Upper lobe of right lung (tissue), 1 donor: ENCODE results near the gene CABP1. TPM values are rescaled to one million over a fixed set of nuclear protein-coding genes. Genes with fewer than 3 reads are reported as not detected.
A peak's percentile ranks its signal among the peaks of the same experiment; 100 is the strongest.

Experiments used
- ATAC-seq: fragments of 200-7000 bp; cut with Tn5 transposase; one replicate; pipeline ENCODE4 v1.9.1; 2020; ENCODE audit warnings: mild to moderate bottlenecking, moderate library complexity
- DNase-seq: peaks from one replicate; pipeline ENCODE4 v3.0.0-alpha.2; 2020
- H3K27ac ChIP-seq: fragments of 200-600 bp; one replicate; pipeline ENCODE4 v1.8.0; 2022
- H3K27me3 ChIP-seq: fragments of 200-600 bp; one replicate; pipeline ENCODE4 v1.8.0; 2022; ENCODE audit warnings: mild to moderate bottlenecking
- H3K36me3 ChIP-seq: fragments of 200-600 bp; one replicate; pipeline ENCODE4 v1.8.0; 2022
- H3K4me1 ChIP-seq: fragments of 200-600 bp; one replicate; pipeline ENCODE4 v1.8.0; 2022
- H3K4me3 ChIP-seq: fragments of 200-600 bp; one replicate; pipeline ENCODE4 v1.8.0; 2022; ENCODE audit warnings: mild to moderate bottlenecking
- H3K9me3 ChIP-seq: fragments of 200-600 bp; one replicate; pipeline ENCODE4 v1.8.0; 2022
- intact Hi-C: fragments of 100-400 bp; cut with DNase I; formaldehyde crosslinking; loops from one replicate; pipeline ENCODE4 v1.11.0; 2022
- total RNA-seq: library from RNA; stranded (reverse); fragmentation: NEBNext Ultra II Directional; extraction: Animal tissue kit (Norgen Biotek cat#: 25700); gene quantifications from one replicate; pipeline ENCODE4 v1.2.1, GENCODE V29; 2021
- TF ChIP-seq, protein P1 (sequence below): fragments of 200-600 bp; IDR thresholded peaks from one replicate; pipeline ENCODE4 v1.8.0; 2022; ENCODE audit warnings: antibody characterized with exemption
- donor health status: DM: no; HTN: yes; CAD: no; lungs with severe emphysema.

The CABP1 gene
- total RNA-seq, 1 donor from 2014 or later = 0.23 TPM

- TF ChIP-seq, protein P1, sequence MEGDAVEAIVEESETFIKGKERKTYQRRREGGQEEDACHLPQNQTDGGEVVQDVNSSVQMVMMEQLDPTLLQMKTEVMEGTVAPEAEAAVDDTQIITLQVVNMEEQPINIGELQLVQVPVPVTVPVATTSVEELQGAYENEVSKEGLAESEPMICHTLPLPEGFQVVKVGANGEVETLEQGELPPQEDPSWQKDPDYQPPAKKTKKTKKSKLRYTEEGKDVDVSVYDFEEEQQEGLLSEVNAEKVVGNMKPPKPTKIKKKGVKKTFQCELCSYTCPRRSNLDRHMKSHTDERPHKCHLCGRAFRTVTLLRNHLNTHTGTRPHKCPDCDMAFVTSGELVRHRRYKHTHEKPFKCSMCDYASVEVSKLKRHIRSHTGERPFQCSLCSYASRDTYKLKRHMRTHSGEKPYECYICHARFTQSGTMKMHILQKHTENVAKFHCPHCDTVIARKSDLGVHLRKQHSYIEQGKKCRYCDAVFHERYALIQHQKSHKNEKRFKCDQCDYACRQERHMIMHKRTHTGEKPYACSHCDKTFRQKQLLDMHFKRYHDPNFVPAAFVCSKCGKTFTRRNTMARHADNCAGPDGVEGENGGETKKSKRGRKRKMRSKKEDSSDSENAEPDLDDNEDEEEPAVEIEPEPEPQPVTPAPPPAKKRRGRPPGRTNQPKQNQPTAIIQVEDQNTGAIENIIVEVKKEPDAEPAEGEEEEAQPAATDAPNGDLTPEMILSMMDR = no peak
- intact Hi-C loops = loop anchor here (5.0 kb wide), 1 partner anchor 65 kb away; no protein-coding TSS in a partner anchor
- ATAC-seq (no peak), DNase-seq (no peak)
- H3K36me3 ChIP-seq = peaks cover 38% of the 10 kb centered on the region
- H3K9me3 ChIP-seq = no peaks in the 10 kb centered on the region
- H3K4me1 ChIP-seq = peaks cover 16% of the 10 kb centered on the region
- no peak overlapping the region for H3K4me3 ChIP-seq
- H3K27ac ChIP-seq = no peak overlapping the region
- H3K27me3 ChIP-seq = no peaks in the 10 kb centered on the region
These were observed 72.2 kb downstream of the CABP1 start for GRCh38 chr12:120712610-120713009.

DNA sequence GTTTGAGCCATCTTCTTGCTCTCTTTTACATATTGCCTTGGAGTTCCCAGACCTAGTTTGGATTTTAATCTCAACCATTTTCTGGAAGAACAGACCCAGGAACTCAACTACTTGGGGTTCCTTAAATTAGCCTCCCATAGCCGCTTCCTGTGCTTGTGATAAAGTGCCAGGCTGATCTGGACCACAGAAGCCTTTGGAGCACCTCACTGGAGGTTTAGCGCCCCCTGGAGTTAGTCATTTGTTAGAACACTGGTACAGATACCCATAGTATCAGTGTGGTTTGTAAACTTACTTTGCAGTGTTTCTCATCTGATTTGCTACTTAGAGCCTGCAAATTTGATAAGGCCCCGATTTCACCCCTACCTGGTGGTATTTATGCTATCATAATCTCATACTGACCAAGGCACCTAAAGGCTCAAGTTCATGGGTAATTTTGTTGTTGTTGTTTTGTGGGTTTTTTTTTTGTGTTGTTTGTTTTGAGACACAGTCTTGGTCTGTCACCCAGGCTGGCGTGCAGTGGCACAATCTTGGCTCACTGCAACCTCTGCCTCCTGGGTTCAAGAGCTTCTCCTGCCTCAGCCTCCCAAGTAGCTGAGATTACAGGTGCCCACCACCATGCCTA, 73.5 kb downstream of the CABP1 start:
- ATAC-seq (peak; percentile 84), DNase-seq (no peak)
- no peaks in the 10 kb centered on the region for H3K9me3 ChIP-seq
- H3K27ac ChIP-seq = no peak overlapping the region
- H3K4me3 ChIP-seq = no peak overlapping the region
- peaks cover 51% of the 10 kb centered on the region for H3K36me3 ChIP-seq
- H3K27me3 ChIP-seq = no peaks in the 10 kb centered on the region
- intact Hi-C loops = loop anchor here (5.0 kb wide), 1 partner anchor 67 kb away; no protein-coding TSS in a partner anchor
- peaks cover 16% of the 10 kb centered on the region for H3K4me1 ChIP-seq
- TF ChIP-seq, protein P1 = peak; percentile 86

Other genes starting within 250 kb of the CABP1 start
- gene COX6A1, start 202.5 kb upstream of the CABP1 start, total RNA-seq = 258 TPM
- 21.1 TPM for gene TRIAP1, start 194.2 kb upstream of the CABP1 start, total RNA-seq
- 29.3 TPM for gene GATC, start 194.2 kb upstream of the CABP1 start, total RNA-seq
- gene SRSF9, start 170.9 kb upstream of the CABP1 start, total RNA-seq = 116 TPM
- 242 TPM for gene DYNLL1, start 144.5 kb upstream of the CABP1 start, total RNA-seq
- 19.6 TPM for gene COQ5, start 111.5 kb upstream of the CABP1 start, total RNA-seq
- 190 TPM for gene RNF10, start 106.3 kb upstream of the CABP1 start, total RNA-seq
- 41.1 TPM for gene POP5, start 59.2 kb upstream of the CABP1 start, total RNA-seq
- gene MLEC, start 46.5 kb downstream of the CABP1 start, total RNA-seq = 115 TPM
- 23.0 TPM for gene UNC119B, start 69.8 kb downstream of the CABP1 start, total RNA-seq
- gene ACADS, start 85.2 kb downstream of the CABP1 start, total RNA-seq = 20.9 TPM